ENCODE results near the gene LSS.
"Not testable (repeated sequence)": the region's sequence is repeated elsewhere in the genome, so short reads cannot be mapped to it uniquely, and the experiment has no call there.

LSS gene

DNA sequence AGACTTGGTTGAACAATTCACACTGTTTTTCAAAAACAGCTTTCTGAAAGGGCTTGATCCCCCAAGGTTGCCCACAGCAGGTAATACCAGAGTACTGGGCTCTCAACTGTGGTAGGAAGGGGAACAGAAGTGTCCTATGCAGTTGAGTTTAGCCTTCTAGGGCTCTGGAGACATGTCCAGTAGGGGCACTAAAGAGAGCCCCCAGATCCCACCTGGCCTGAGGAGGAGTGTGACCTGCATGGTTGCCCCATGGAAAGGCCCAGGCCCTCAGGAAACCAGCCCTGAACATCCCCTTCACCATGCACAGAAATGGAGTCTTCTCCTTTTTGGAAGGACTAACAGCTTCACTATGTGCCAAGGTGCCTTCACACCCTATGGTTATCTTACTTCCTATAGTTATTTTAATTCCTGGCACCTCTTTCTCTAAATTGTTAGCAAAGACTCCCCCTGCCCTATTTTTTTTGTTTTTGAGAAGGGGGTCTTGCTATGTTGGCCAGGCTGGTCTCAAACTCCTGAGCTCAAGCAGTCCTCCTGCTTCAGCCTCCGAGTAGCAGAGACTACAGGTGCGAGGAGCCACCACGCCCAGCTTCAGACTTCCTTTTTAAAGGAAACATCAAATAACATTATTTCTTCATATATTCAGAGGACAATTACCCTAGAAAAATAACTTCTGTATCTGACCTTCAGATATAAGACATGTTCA is 16.8 kb upstream of the LSS start:
- DNase-seq (ENCODE audit: low spot score): no peak

DNA sequence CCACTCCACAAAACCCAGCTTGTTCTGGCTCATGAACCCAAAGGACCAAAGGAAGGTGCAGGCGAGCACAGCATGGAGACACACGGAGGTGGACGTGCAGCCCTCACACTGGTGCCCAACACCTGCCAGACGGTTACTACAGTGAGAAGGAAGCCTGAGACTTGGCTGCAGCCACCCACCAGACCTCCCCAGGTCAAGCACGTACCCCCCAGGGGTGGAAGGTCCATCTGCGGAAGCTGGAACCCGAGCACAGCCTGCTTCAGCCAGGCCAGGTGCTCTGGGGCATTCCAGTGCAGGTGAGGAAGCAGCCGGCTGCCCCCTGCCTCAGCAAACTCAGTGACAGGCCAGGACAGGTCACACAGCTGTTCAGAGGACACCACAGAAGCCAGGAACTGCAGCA is 16.0 kb upstream of the LSS start:
- DNase-seq (ENCODE audit: low spot score): no peak

DNA sequence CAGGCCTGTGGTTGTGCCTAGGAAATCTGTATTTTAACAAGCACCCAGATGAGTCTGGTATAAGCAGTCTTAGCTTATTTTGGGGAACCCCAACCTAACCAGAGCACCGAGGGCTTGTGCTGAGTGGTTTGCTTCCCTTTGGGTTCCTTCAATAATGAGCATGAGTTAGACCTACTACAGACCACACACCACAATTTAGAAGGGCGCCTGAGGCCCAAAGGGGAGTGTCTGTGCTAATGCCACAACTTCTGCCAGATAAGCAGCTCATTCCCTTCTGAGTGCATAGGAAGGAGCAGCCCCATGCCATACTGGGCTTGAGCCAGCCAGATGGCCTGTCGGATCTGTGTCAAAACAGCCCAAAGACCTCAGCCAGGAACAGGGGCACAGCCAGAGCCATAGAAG is 15.4 kb upstream of the LSS start:
- no peak for DNase-seq (ENCODE audit: low spot score)

DNA sequence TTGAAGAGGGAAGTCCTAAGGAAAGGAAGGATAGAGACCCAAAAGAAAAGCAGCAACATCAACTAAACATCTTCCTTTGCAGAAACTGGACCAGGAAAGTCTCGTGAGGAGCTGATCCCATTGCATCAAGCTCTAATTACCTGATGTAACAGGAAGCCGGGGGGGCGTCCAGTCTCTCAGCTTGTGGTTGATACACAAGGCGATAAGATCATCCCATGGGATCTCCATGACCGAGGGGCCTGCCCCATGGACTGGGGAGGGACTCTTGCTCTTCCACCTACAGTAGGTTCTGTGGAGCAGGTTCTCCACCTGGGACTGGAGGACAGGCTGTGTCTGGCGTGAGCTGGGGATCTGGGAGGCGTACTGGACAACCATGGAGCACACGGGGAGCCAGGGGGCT is 14.8 kb upstream of the LSS start:
- no peak for DNase-seq (ENCODE audit: low spot score)

- DNase-seq (ENCODE audit: low spot score): not testable (repeated sequence)
Observed at GRCh38 chr21:46241577-46241976, 13.0 kb upstream of the LSS start.

- no peak for DNase-seq (ENCODE audit: low spot score)
Observed at GRCh38 chr21:46239817-46240325, 11.3 kb upstream of the LSS start.

- DNase-seq (ENCODE audit: low spot score): no peak
Observed at GRCh38 chr21:46237474-46237873, 8.9 kb upstream of the LSS start.

- no peak for DNase-seq (ENCODE audit: low spot score)
Observed at GRCh38 chr21:46234436-46234950, 5.9 kb upstream of the LSS start.

DNA sequence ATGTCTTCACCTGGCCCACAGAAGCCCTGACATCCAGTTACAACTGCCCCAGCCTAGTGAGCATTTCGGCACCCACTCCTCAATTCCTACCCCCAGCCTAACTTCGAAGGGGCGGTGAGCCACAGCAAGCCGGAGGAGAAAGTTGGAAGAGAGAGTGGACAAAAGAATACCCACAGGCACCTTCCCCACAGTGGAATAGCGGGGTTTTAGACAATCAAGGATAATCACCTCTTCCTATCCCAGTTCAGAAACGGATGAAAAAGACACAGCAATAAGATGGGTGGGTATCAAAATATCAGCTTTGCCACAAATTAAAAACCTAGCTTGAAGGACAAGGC is 1.3 kb upstream of the LSS start:
- no peak for DNase-seq (ENCODE audit: low spot score)

- DNase-seq (ENCODE audit: low spot score): peak; percentile 86
Observed at GRCh38 chr21:46229133-46229922, 754 bp upstream of the LSS start.

DNA sequence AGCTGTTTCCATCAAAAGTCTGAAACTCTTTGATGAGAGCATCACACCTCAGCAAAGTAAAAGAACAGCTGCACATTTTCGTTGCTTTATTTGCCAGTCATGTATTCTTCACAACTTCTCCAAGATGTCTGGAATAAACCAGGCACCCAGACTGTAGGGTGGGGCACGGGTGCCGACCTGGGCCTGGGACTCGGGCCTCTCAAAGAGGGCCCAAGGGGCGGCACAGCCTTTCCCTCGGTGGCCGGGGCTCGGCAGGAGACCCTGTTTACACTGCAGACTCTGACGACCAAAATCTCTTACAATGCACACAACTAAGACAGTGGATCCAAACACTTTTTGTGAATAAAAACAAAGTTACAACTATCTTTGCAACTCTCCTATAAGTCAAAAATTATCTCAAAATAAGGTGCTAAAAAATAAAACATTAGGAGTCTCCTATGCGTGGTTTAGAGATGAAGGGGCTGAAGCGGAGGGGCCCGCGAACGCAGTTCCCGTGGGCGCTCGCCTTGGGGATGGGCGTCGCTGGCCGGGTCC is 696 bp downstream of the LSS start:
- DNase-seq (ENCODE audit: low spot score): no peak

DNA sequence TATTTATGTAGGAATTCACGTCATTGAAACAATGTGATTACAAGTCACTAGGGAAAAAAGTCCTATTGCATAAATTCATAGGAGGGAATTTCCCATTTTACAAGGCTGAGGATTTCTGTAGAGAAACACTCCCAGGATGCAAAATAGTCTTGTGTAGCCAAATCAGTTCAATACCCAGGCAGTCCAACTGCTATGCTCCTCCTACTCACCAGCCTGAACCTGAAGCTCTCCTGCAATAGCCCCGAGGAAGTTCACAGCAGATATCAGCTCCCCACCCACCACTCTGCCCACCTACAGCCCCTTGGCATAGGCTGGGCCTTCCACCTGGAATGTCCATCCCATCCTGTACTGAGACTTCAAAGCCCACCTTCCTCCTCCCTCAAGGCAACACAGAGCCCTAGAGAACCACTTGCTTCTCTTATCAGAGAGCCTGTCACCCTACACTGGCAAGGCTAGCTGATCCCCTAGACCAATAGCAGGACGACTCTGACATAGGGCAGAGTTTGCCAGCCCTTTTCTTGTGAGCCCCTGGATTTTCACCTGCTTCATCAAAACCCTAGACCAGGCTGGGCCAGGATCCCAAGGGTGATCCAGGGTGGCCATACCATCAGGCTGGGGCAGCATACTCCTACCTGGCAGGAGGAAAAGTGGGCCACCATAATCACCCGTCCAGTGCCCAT is 1.5 kb downstream of the LSS start:
- DNase-seq (ENCODE audit: low spot score): peak; percentile 4

GRCh38 chr21:46226146-46226545 is 2.4 kb downstream of the LSS start:
- peak; percentile 9 for DNase-seq (ENCODE audit: low spot score)

GRCh38 chr21:46223661-46224060 is 4.9 kb downstream of the LSS start:
- not testable (repeated sequence) for DNase-seq (ENCODE audit: low spot score)

DNA sequence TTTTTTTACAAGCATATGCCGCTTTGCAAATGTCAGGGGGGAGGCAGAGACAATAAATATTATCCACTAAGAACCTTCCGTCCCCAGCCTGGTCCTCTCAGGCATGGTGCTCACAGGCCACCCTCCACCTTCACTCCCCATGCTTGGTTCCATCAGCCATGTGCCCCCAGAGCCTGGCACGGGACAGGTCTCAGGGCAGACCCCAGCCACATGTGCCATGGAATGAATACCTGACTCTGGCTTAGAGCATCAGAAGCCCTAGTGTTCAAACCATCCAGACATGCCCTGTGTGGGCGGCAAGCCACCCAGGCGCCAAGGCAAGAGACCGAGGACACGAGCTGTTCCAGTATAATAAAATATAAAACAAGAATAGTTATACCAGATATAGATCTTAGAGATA is 5.4 kb downstream of the LSS start:
- no peak for DNase-seq (ENCODE audit: low spot score)

- no peak for DNase-seq (ENCODE audit: low spot score)
Observed at GRCh38 chr21:46222436-46223116, 6.0 kb downstream of the LSS start.

DNA sequence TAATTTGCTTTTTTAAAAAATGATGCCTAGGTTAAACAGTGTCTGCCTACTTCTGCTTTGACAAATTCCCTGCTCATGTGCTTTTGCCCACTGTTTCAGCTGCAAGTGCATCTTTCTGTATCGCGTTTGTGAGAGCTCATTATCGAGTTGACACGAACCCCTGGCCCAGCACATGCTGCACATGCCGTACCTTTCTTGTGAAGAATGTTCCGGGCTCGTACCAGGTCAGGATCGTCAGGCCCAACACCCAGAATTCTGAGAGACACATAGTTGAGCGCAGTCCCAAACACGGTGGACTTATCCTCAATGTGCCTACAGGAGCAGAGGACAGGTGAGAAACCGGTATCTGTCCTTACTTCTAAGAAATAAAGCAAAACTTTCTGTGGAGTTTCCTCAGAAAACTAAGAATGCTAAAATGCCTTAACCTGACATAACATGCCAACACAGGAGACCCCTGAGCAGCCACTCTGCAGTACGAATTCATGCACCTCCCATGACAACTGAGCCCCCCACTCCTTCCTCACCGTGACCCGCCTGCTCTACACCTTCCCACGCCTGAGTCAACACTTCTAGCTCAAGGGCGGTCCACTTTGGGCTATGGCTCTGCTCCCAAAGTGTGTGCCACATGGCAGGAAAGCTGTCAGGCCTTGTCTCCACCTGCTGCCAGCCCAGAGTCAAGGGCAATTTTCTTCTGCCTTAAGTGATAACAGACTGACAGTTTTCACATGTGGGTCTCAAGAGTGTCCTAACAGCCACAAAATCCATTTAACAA is 6.7 kb downstream of the LSS start:
- no peak for DNase-seq (ENCODE audit: low spot score)

DNA sequence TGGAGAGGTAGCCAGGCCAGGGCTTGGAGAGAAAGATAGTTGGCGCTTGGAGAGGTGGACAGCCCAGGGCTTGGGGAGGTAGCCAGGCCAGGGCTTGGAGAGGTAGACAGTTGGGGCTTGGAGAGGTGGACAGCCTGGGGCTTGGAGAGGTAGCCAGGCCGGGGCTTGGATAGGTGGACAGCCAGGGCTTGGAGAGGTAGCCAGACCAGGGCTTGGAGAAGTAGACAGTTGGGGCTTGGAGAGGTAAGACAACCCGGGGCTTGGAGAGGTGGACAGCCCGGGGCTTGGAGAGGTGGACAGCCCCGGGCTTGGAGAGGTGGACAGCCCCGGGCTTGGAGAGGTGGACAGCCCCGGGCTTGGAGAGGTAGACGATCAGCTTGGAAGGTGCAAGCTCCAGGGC is 7.7 kb downstream of the LSS start:
- no peak for DNase-seq (ENCODE audit: low spot score)

- no peak for DNase-seq (ENCODE audit: low spot score)
Observed at GRCh38 chr21:46220275-46220810, 8.2 kb downstream of the LSS start.

- no peak for DNase-seq (ENCODE audit: low spot score)
Observed at GRCh38 chr21:46219591-46220239, 8.9 kb downstream of the LSS start.
